ENCODE data around the gene LEMD3. TPM values are rescaled to one million over a fixed set of nuclear protein-coding genes. Genes with fewer than 3 reads are reported as not detected.
"Not testable (repeated sequence)": the region's sequence is repeated elsewhere in the genome, so short reads cannot be mapped to it uniquely, and the experiment has no call there.

Gene LEMD3
- total RNA-seq, 2 donors from 2014 or later: 52.2 to 62.1 TPM

DNA sequence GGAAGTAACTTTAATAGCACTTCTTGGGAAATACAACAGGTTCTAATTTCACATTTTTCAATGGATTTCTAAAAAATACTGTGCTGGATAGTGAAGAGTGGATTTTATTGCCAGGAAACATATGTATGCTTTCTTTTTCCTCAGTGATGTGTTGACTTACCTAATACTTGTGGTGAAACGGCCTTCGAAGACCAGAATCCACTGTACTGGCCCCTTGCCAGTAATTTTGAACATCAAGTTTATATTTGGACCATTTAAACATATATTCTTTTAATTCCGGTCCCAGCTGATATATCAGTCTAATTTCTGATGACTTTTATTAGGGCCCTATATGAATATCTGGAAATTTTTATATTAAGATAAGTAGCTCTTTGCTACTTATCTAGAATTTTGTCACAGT is 110.9 kb downstream of the LEMD3 start:
- peaks cover 55% of the 10 kb centered on the region for H3K27me3 Mint-ChIP-seq
- H3K36me3 Mint-ChIP-seq (ENCODE audit: low read depth): peaks cover 7% of the 10 kb centered on the region
- peaks cover 4% of the 10 kb centered on the region for H3K4me1 Mint-ChIP-seq
- H3K4me3 Mint-ChIP-seq: no peak overlapping the region
- ATAC-seq (no peak), DNase-seq (no peak)
- H3K27ac Mint-ChIP-seq: no peak overlapping the region
- H3K9me3 ChIP-seq (ENCODE audit: control insufficient read depth, low read length, poor library complexity, severe bottlenecking): no peaks in the 10 kb centered on the region

DNA sequence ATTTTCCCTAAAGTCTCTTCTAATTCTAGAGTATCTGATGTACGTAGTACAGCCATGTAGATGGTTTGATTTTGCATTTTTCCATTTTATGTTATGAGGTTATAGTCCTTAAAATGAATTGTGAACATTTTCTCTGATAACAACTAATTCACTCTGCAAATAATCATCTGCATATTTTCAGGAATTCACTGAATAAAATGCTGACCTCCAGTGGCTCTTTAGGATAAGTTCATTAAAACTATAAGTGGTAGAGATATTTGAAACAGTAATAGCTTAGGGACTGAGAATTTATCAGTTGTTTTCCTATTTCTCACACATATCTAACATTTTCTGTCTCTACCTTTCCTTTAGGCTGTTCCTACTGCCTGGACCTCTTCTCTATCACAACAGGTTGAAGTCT is 113.5 kb downstream of the LEMD3 start:
- Mint-ChIP-seq H3K27ac (no peak overlapping the region), H3K4me1 (peaks cover 4% of the 10 kb centered on the region), H3K27me3 (peaks cover 51% of the 10 kb centered on the region), H3K4me3 (no peak overlapping the region), H3K36me3 (ENCODE audit: low read depth) (peaks cover 2% of the 10 kb centered on the region)
- DNase-seq (no peak), ATAC-seq (no peak)
- H3K9me3 ChIP-seq (ENCODE audit: control insufficient read depth, low read length, poor library complexity, severe bottlenecking): no peaks in the 10 kb centered on the region

DNA sequence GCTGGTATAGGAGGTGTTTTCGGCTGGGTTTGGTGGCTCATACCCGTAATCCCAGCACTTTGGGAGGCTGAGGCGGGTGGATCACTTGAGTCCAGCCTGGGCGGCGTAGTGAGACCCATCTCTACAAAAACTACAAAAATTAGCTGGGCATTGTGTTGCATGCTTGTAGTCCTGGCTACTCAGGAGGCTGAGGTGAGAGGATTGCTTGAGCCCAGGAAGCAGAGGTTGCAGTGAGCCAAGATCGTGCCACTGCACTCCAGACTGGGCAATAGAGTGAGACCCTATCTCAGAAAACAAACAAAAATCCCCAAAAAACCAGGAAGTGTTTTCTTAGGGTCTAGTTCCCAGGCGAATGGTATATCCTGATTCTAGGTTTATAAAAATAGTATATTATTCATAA is 116.1 kb downstream of the LEMD3 start:
- not testable (repeated sequence) for H3K36me3 Mint-ChIP-seq (ENCODE audit: low read depth); H3K27ac Mint-ChIP-seq; ATAC-seq; H3K4me3 Mint-ChIP-seq; H3K4me1 Mint-ChIP-seq; DNase-seq; H3K9me3 ChIP-seq (ENCODE audit: control insufficient read depth, low read length, poor library complexity, severe bottlenecking)
- peaks cover 37% of the 10 kb centered on the region for H3K27me3 Mint-ChIP-seq

DNA sequence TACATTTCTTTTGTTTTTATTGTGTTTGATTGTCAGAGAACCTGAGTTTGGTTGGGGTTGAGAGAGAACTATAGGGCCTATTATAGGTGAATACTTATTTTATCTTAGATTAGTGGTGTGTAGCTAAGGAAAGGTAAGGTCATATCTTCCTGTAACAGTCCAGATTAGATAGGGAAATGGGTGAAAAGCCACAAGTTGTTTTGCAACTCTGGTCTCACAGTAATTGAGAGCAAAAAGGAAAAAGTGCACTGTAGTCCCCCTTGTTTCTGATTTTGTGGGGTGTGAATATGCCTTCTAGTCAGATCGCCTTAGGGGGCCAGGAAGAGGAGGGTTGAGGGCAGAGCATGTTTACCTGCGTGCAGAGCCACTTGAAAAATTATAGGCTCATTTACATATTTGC is 118.0 kb downstream of the LEMD3 start:
- Mint-ChIP-seq H3K27me3 (peaks cover 27% of the 10 kb centered on the region), H3K27ac (no peak overlapping the region), H3K4me1 (no peaks in the 10 kb centered on the region), H3K36me3 (ENCODE audit: low read depth) (no peaks in the 10 kb centered on the region), H3K4me3 (no peak overlapping the region)
- ATAC-seq: no peak
- no peak for DNase-seq
- no peaks in the 10 kb centered on the region for H3K9me3 ChIP-seq (ENCODE audit: control insufficient read depth, low read length, poor library complexity, severe bottlenecking)

DNA sequence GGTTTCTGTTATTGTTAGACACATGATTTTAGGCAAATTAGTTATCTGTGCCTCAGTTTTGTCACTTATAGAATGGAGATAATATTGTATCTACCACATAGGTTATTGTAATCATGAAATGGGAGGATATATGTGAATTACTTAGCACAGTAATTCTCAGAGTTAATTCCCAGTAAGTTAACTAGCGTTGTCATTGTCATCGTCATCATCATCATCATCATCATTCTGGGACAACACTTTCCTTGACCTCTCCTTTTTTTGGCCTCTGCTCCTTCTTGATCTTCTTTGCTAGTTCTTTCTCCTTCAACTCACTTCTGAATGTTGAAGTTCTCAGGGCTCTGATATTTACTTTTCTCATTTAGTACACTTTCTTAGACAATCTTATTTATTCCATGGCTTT is 122.9 kb downstream of the LEMD3 start:
- Mint-ChIP-seq H3K36me3 (ENCODE audit: low read depth) (no peaks in the 10 kb centered on the region), H3K4me1 (no peaks in the 10 kb centered on the region), H3K27ac (no peak overlapping the region), H3K4me3 (no peak overlapping the region), H3K27me3 (peaks cover 19% of the 10 kb centered on the region)
- DNase-seq (no peak), ATAC-seq (no peak)
- H3K9me3 ChIP-seq (ENCODE audit: control insufficient read depth, low read length, poor library complexity, severe bottlenecking): no peaks in the 10 kb centered on the region

DNA sequence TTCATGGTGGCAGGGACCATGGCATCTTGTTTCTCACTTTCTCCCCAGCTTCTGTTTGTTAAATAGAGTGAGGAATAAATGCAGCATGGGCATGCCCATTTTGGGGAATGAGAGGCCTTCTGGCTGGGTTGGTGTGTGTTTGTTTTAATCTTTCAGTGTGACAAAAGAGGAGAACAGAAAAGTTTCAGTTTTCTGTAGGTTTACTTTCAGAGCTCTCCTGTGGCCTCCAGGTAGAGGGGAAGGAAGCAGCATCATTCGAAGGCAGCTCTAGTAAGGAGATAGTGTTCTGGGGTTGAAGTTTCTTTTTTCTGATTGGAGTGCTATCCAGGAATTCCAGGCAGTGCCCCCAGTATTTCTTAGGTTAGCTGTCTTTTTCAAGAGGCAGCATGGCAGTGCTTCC is 124.4 kb downstream of the LEMD3 start:
- ATAC-seq: no peak
- Mint-ChIP-seq H3K4me3 (no peak overlapping the region), H3K4me1 (no peaks in the 10 kb centered on the region), H3K27me3 (peaks cover 12% of the 10 kb centered on the region), H3K36me3 (ENCODE audit: low read depth) (no peaks in the 10 kb centered on the region), H3K27ac (no peak overlapping the region)
- H3K9me3 ChIP-seq (ENCODE audit: control insufficient read depth, low read length, poor library complexity, severe bottlenecking): no peaks in the 10 kb centered on the region
- no peak for DNase-seq

DNA sequence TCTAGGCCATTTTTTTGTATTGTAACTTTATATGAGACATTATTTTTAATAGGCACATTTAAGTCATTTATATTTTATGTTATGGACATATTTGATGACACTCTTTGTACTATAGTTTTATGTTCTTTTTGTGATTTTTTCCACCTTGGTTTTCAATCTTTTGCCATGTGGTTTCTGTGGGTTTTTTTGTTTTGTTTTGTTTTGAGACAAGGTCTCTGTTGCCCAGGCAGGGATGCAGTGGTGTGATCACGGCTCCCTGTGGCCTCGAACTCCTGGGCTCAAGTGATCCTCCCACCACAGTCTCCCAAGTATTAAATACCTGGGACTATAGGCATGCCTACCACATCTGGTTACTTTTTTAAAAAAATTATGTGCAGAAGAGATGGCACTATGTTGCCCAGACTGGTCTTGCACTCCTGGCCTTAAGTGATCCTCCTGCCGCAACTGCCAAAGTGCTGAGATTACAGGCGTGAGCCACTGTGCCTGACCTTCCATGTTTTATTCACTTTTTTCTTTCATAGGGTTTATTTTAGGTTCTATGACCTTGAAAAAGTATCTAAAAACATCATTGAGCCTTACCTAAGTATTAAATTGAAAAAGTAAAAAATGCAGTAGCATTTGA is 125.4 kb downstream of the LEMD3 start:
- H3K4me3 Mint-ChIP-seq: no peak overlapping the region
- no peaks in the 10 kb centered on the region for H3K9me3 ChIP-seq (ENCODE audit: control insufficient read depth, low read length, poor library complexity, severe bottlenecking)
- no peaks in the 10 kb centered on the region for H3K36me3 Mint-ChIP-seq (ENCODE audit: low read depth)
- peaks cover 2% of the 10 kb centered on the region for H3K4me1 Mint-ChIP-seq
- DNase-seq: no peak
- ATAC-seq: no peak
- H3K27me3 Mint-ChIP-seq: peaks cover 19% of the 10 kb centered on the region
- no peak overlapping the region for H3K27ac Mint-ChIP-seq

DNA sequence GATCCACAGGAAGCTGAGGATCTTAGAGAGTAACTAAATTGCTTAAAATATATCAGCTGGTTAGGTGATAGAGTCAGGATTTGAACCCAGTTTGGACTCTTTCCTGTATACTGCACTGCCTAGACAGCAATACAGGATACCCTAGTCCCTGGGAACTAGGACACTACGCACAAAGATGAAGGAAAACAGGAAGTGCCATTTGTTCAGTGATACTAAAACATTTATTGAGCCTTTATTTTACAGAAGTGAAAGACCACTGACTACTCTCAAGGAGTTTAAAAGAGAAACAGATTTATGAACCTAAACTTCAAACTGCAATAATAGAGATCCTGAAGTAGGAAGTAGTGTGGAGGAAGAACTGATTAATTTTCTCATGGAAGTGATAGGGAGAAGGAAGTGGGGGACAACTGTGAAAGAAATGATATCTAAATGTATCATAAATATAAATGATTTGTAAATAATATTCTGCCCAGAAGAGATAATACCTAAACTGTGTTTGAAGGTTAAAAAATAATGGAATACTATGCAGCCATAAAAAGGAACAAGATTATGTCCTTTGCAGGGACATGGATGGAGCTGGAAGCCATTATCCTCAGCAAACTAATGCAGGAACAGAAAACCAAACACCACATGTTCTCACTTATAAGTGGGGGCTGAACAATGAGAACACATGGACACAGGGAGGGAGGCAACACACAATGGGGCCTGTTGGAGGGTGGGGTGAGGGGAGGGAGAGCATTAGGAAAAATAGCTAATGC is 127.3 kb downstream of the LEMD3 start:
- peaks cover 31% of the 10 kb centered on the region for H3K27me3 Mint-ChIP-seq
- H3K36me3 Mint-ChIP-seq (ENCODE audit: low read depth): no peaks in the 10 kb centered on the region
- no peak for ATAC-seq
- no peak overlapping the region for H3K27ac Mint-ChIP-seq
- no peak overlapping the region for H3K4me3 Mint-ChIP-seq
- peaks cover 2% of the 10 kb centered on the region for H3K4me1 Mint-ChIP-seq
- no peaks in the 10 kb centered on the region for H3K9me3 ChIP-seq (ENCODE audit: control insufficient read depth, low read length, poor library complexity, severe bottlenecking)
- DNase-seq: no peak

Other genes starting within 250 kb of the LEMD3 start
- not detected for gene WIF1, start 48.3 kb upstream of the LEMD3 start, total RNA-seq
- gene MSRB3, start 109.1 kb downstream of the LEMD3 start, total RNA-seq: 1 to 10 TPM in 1 of 2 donors, under 1 TPM in 1; 0.22 to 5.9 TPM

Measured in T-helper 17 cell (primary cell).